ENCODE measurements around the gene PCNX4. TPM values are rescaled to one million over a fixed set of nuclear protein-coding genes. Genes with fewer than 3 reads are reported as not detected.

PCNX4 gene
- total RNA-seq, 1 donor from 2014 or later = 39.8 TPM

- DNase-seq (ENCODE audit: low read depth) (no peak), FAIRE-seq (no peak)
- Histone ChIP-seq H3K27me3 (ENCODE audit: control insufficient read depth, insufficient read depth, low read length) (no peaks in the 10 kb centered on the region), H3K4me3 (ENCODE audit: low read depth, low read length) (no peak overlapping the region), H3K36me3 (ENCODE audit: control insufficient read depth, insufficient read depth, low read length) (no peaks in the 10 kb centered on the region)
- no peak for TF ChIP-seq CTCF (IDR thresholded peaks at IDR 0.05; ENCODE audit: insufficient read depth, low read length, severe bottlenecking)
Measured at GRCh38 chr14:60217713-60218112, 126.0 kb downstream of the PCNX4 start.

Other genes starting within 250 kb of the PCNX4 start
- not detected in 2 replicates for gene RTN1, start 221.1 kb upstream of the PCNX4 start, total RNA-seq
- gene LRRC9, start 171.8 kb upstream of the PCNX4 start, total RNA-seq = not detected in 2 replicates
- 202 and 211 TPM in 2 replicates for gene DHRS7, start 73.5 kb downstream of the PCNX4 start, total RNA-seq
- gene PPM1A, start 157.3 kb downstream of the PCNX4 start, total RNA-seq = 30.6 and 35.5 TPM in 2 replicates